Neural progenitor cell (in vitro differentiated cells): ENCODE data around the gene AGXT.

Experiments used
- CTCF ChIP-seq: fragments of 200-600 bp; sonication (generic); IDR thresholded peaks from 2 replicates; pipeline ENCODE4 v1.5.1; 2017; ENCODE audit warnings: antibody characterized with exemption, mild to moderate bottlenecking
- EZH2 ChIP-seq: fragments of 200-600 bp; sonication (generic); IDR thresholded peaks from 2 replicates; pipeline ENCODE4 v1.6.1; 2017; ENCODE audit warnings: antibody characterized with exemption, mild to moderate bottlenecking, moderate library complexity

GRCh38 chr2:240832921-240833494 lies 35.6 kb upstream of the AGXT start:
- TF ChIP-seq CTCF (no peak), EZH2 (no peak)
